ENCODE data around the gene SOD2. TPM values are rescaled to one million over a fixed set of nuclear protein-coding genes. Genes with fewer than 3 reads are reported as not detected.
"Not testable (repeated sequence)": the region's sequence is repeated elsewhere in the genome, so short reads cannot be mapped to it uniquely, and the experiment has no call there.

Gene SOD2
- total RNA-seq, 1 experiment from 2014 or later: 48.3 TPM

DNA sequence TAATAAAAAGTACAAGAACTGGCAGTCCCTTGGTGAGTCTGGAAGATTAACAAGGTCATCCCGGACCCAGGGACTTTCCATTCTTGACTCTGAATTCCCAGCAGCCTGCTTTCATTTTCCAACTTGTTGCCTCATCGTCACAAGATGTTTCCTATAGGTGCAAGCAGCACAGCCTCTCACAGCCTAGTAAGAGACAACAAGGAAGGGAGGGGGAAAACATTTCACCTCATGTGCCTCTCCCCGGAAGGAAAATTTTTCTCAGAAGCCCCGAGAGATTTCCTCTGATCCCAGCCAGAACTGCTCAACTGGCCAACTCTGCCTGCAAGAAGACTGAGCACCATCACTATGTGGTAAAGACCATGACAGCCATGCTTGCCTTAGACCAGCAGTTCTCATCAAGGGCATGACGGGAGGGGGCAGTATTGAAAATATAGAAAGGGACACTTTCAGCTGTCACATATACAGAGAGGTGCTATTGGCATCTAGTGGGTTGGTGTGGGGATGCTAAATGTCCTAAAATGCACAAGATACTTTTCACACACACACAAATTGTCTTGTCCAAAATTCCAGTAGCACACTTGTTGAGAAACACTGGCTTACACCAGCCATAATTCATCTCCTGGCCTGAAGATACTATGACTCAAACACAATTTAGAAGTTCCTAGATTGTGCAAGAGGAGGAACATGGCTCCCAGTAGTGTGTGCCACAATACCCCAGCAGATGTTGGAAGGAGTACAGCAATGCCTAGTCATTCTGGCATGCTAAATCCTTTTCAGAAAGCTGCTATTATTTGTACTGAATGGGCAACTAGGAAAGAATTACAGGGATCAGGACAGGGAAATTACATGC, 23.4 kb upstream of the SOD2 start:
- peak; percentile 51 for DNase-seq (ENCODE audit: low spot score)

DNA sequence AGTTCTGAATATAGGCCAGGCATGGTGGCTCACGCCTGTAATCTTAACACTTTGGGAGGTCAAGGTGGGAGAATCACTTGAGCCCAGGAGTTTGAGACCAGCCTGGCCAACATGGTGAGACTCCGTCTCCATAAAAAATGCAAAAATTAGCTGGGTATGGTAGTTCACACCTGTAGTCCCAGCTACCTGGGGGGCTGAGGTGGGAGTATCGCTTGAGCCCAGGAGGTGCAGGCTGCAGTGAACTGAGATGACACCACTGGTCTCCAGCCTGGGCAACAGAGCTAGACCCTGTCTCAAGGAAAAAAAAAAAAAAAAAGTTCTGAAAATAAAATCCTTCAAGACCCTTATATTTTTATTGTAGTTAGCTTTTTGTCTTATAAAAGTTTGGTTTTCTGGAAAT, 22.6 kb upstream of the SOD2 start:
- no peak for DNase-seq (ENCODE audit: low spot score)

DNA sequence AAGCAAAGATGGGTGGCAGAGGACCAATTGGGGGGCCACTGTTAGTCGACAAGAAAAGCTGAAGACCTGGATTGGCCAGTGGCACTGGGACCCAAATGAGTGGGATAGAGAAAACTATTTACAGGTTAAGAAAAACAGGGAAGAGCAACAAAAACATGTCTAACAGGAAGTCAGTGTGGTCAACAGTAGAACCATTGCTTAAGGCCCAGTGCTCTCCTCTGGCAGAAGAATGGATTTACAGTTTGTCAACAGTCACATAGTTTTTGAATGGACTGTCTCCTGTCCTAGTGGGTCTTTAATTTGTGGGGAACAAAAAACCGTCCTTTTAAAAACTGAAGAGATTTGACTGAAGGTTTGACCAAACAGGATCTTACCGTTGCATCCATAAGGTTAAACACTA, 22.1 kb upstream of the SOD2 start:
- DNase-seq (ENCODE audit: low spot score): no peak

DNA sequence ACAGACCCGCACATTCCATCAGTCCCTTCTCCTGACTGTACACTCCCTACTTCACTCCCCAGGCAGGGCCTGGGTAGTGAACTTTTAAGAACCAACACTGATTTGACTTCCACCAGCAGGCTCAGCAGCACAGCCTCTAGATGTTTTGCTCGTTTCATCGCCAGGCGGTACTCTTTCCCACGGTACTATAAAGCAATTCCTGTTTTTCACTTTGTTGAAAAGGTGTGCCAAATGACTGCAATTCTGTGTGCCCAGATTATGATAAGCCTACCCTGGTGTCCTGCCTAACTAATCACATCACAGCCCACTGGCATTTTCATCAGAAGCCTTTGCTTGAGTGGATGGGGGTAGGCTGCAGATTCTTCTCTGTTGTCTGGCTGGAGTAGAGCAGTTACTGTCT, 21.4 kb upstream of the SOD2 start:
- no peak for DNase-seq (ENCODE audit: low spot score)

DNA sequence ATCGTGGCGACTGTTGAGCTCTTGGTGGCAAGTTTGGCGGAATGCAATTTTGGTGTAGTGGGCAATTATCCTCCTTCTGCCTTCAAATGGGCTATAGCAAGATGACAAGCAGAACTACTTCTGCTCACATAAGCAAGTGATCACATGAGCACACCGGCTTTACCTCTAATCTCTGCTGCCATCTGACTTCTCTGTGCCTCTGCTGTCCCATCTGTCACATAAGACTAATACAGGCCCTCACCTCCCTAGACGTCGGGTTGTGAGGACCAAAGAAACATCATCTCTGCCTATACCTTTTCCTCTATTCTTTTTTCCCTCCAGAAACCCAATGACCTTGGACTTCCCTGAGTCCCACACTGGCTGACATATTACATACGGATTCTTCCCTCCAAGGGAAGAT, 20.9 kb upstream of the SOD2 start:
- DNase-seq (ENCODE audit: low spot score): no peak

DNA sequence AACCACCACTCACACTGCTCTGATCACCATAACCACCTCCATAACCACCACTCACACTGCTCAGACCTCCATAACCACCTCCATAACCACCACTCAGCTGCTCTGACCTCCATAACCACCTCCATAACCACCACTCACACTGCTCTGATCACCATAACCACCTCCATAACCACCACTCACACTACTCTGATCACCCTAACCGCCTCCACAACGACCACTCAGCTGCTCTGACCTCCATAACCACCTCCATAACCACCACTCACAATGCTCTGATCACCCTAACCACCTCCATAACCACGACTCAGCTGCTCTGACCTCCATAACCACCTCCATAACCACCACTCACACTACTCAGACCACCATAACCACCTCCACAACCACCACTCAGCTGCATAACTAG, 19.3 kb upstream of the SOD2 start:
- DNase-seq (ENCODE audit: low spot score): not testable (repeated sequence)

DNA sequence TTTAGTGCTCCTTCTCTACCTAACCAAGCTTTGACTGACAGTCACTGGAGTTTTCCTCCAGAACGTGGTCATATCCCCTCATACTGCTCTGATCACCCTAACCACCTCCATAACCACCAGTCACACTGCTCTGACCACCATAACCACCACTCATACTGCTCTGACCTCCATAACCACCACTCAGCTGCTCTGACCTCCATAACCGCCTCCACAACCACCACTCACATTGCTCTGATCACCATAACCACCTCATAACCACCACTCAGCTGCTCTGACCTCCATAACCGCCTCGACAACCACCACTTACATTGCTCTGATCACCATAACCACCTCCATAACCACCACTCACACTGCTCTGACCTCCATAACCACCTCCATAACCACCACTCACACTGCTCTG, 17.6 kb upstream of the SOD2 start:
- not testable (repeated sequence) for DNase-seq (ENCODE audit: low spot score)

DNA sequence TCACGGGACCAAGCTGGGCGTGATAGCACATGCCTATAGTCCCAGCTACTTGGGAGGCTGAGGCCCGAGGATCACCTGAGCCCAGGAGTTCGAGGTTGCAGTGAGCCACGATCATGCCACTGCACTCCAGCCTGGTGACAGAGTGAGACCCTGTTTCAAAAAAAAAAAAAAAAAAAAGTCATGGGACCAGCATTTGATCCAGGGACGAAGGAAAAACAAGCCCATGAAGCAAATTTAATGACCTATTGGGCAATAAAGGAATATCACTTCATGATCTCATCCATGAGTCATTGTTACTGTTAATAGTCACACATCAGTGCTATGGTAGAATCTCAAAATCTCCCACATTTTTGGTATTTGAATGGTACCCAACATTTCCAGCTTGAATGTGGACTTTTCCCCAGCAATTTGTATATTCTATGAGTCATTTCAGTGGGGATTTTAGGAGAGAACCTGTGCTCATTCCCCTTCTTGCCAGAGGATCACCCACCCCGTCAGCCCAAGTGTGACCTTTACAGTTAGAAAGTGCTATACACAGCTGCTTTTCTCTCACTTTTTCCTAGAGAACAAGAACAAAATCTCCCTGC, 8.5 kb upstream of the SOD2 start:
- peak; percentile 59 for DNase-seq (ENCODE audit: low spot score)

DNA sequence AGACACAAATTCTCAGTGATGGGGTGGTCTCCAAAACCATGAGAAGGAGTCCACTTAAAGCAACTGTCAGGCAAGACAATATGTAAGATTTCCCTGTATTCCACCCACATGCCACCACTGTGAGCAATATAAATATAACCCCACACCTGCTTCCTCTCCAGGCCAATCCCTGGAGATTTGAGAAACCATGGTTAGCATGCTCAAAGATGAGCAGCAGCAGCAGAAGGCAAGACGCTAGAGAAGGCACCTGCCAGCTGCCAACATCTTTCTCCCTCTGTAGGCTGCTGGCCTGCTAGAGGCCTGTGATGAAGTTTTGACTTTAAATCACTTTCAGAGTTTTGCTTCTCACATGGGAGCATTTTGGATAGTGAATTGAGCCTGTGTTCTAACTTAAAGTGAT, 7.9 kb upstream of the SOD2 start:
- DNase-seq (ENCODE audit: low spot score): no peak

DNA sequence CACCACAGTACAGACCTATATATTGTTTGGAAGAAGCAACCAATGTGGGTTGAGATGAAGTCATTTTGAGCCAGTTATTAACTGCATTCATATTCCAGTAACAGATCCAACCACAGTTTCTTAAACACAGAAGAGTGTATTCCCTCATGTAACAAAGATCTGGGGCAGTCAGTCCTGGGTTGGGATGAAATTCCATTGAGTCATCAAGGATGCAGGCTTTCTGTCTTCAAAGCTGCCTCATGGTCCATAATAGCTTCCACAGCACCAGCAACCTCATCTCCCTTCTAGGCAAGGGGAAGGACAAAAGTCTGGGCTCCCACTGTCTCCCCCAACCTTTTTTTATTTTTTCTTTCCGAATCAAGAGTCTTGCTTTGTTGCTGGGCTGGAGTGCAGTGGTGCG, 2.9 kb upstream of the SOD2 start:
- no peak for DNase-seq (ENCODE audit: low spot score)

DNA sequence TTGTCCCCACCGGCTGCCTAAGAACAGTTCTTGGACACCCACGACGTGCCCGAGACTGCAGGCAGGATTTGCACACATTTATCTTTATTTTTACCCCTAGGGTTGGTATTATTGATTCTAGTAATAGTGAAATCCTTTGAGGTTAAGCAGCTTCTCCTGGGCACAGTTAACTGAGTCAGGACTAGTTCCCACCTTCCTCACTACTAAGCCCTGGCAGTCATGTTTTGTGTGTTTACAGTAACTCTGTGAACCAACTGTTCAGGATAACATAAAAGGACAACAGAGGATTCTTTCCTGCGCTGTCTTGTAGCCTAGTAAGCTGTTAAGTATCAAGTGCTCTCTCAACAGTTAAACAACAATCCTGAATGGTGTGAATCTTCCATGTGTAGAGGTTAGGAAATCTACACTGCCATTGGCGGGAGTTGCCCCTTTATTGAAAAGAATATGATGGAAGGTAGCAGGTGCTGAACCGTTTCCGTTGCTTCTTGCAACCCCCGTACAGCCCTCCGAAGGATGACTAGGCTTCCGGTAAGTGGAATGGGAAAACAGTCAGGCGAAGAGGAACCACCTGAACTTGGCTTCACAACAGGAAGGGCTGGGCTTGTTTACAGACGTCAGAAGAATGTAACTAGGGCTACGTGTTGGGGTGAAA, 979 bp upstream of the SOD2 start:
- no peak for DNase-seq (ENCODE audit: low spot score)

DNA sequence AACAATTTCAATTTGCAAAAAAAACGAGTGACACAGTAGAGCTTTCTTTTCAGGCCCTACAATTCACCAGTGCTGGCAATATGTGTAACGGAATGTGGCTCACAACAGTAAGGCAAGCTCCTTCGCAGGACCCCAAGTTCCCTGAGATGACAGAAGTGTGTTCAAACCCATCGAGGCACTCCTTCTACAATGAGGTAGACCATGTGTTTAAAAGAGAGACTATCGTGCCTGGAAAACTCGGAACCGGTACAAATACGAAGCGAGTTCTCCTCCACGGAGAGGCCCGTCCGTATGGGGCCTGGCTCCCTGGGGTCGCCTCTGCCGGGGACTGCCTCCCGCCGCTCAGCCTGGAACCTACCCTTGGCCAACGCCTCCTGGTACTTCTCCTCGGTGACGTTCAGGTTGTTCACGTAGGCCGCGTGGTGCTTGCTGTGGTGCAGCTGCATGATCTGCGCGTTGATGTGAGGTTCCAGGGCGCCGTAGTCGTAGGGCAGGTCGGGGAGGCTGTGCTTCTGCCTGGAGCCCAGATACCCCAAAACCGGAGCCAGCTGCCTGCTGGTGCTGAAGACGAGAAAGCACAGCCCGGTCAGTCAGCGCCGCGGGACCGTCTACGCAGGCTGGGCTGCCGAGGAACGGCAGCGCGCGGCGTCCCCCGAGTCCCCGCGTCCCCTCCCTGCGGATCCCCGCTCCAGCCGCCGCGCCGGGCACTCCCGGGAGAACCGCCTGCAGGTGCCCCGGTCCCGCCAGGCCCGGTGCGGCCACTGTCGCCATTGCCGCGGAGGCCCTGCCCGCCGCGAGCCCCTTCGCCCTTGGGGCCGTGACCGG, 526 bp downstream of the SOD2 start:
- peak; percentile 18 for DNase-seq (ENCODE audit: low spot score)

DNA sequence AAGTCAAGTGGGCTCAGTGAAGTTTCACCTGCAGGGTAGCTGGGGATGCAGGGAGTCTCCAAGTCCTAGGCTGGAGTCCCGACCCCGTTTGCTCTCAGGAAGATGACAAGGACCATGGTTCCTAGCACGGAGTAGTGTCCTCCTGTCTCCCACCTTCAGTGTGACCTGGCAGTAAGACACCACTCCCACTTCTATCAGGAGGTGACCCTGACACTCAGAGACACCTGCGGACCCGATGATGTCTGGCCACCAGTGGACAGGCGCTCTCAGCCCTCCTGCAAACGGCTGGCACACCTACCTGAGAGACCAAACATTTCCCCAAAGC, 1.1 kb downstream of the SOD2 start:
- no peak for DNase-seq (ENCODE audit: low spot score)

DNA sequence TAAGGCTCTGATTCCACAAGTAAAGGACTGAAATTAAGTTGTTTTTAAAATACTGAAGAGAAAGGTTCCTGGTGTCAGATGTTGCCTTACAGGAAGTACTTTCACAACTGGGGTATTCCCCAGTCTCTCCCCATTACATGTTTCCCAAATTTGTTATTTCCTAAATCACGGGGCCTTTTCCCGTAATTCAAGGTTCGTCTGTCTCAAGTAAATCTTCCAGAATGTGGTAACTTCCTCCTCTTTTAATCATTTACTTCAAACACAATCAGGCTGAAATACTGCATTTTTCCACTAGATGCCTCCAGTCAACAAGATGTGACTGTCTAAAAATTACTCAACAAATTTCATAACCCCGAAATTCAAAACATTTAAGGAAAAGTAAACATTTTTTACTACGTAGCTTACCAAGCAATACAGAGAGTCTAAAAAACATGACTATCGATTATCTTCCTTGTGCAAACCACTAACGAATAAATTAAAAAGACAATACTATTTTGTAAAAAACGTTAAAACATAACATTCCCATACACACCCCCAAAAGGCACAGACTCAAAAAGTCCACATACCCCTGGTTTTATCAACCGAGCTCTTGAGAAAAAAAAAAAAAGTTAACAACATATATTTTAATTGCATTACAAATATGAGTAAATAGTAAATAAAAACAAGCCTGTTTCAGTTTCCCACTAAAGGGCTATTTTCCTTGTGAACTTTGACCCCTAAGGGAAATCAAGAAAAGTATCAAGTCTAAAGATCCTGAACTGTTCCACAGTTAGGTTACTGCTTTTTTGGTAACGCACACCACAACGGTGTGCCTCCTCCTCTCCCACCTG, 1.7 kb downstream of the SOD2 start:
- peak; percentile 58 for DNase-seq (ENCODE audit: low spot score)

DNA sequence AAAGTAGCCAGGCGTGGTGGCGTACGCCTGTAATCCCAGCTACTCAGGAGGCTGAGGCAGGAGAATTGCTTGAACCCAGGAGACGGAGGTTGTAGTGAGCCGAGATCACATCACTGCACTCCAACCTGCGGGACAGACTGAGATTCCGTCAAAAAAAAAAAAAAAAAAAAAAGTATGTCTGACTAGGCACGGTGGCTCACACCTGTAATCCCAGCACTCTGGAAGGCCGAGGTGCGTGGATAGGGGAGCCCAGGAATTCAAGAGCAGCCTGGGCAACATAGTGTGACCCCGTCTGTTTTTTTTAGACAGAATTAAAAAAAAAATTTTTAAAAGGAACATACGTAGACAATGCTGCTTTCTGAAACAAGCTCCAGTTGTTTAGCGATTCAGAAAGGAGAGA, 2.9 kb downstream of the SOD2 start:
- not testable (repeated sequence) for DNase-seq (ENCODE audit: low spot score)

DNA sequence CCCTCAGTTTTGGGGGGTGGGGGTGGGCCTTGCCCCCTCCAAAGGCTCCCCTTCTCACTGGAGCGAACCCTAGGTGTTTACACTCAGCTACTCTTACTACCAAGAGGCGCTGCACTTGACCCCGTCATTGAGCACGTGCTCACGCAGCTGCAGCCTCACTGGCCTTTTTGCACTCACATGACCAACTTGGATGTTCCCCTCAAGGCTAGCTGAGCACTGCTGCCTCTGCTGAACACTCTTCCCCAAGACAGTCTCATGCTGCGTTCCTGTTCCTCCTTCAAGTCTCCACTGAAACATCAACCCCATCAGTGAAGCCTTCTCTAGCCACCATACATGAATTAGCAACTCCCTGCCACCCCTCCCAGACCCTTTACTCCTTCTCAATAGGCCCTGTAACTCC, 4.0 kb downstream of the SOD2 start:
- no peak for DNase-seq (ENCODE audit: low spot score)

DNA sequence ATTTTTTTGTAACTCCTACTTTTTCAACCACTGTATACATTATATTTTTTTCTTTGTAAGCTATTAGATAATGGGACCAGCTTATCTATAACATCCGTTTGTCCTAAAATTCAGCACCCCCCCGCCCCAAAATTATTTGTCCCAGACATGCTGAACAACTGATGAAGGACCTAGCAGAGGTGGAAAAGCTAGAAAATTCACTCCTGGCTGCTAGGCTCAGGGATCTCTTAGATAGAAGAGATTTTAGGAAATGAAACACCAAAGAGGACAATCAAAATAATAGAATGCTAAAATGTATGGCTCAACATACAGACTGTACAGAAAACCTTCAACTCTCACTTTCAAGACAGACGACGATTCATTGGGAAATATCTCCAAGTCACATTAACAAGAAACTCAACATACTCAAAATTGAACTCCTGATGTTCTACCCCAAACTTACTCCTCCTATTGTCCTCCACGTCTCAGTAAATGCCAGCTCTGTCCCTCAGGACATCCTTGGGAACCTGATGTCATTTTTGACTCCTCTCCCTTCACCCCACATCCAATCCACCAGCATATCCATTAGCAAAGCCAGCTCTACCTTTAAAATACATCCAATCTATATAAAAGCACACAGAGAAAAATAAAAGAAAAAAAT, 4.7 kb downstream of the SOD2 start:
- no peak for DNase-seq (ENCODE audit: low spot score)

DNA sequence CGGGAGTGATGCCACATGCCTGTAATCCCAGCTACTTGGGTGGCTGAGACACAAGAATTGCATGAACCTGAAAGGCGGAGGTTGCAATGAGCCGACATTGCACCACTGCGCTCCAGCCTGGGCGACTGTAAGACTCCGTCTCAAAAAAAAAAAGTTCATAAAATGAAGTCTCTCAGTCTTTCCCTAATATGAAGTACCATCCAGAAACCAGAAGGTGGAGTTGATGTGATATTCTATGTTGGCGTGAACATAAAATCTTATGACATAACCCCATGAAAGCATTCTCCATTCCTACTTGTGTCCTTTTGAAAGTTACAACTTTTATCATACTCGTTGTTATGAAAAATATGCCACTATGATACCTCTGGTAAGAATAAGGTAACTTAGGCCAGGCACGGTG, 5.7 kb downstream of the SOD2 start:
- DNase-seq (ENCODE audit: low spot score): no peak

DNA sequence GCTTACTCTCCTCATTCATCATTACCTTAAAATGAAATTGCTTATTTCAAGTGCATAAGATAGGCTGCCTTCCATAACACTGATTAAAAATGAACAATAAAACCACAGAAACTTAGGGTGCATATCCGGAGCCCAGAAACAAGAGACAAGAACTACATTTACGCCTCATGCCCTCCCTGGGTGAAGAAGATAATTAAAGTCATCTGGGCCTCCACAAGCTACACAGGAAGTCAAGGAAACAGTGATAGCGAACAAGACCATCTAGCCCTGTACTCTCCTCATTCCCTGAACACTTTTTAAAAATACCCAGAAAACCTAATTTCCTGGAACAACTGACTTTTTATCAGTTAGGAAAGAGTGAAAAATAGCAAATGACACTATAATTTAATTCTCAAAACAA, 6.3 kb downstream of the SOD2 start:
- no peak for DNase-seq (ENCODE audit: low spot score)

DNA sequence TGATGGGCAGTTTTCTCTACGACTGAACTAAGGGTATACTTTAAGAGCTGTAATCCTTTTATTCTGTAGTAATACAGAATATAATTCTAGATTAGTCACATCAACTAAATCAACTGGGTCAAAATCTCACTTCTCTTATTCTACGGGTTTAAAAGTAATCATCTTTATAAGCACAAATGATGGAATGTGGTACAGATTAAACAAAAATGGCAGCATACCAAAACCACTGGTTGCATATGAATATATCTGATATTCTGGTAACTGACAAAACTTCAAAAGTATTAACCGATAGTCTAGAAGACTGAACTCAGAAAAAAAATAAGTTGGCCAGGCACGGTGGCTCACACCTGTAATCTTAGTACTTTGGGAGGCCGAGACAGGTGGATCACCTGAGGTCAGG, 7.0 kb downstream of the SOD2 start:
- DNase-seq (ENCODE audit: low spot score): no peak

DNA sequence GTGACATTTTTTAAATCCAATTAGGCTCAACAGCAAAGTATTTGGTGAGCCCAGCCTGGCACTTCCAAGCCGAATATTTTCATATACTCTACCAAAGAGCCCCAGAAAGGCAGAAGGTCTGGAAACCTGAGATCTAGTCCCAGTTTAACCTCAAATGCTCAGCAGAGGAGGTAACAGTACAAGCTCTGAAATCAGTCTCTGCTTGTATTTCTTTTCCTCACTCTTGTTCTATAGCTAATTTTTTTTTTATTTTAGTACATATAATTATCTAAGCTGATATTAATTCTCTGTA, 9.1 kb downstream of the SOD2 start:
- no peak for DNase-seq (ENCODE audit: low spot score)
